Superior temporal gyrus (tissue), 1 donor: ENCODE results near the gene WNT6.

Source experiments
- DNase-seq: peaks from one replicate; pipeline ENCODE4 v3.0.0-alpha.2; 2016; ENCODE audit errors: extremely low spot score

The WNT6 gene

DNA sequence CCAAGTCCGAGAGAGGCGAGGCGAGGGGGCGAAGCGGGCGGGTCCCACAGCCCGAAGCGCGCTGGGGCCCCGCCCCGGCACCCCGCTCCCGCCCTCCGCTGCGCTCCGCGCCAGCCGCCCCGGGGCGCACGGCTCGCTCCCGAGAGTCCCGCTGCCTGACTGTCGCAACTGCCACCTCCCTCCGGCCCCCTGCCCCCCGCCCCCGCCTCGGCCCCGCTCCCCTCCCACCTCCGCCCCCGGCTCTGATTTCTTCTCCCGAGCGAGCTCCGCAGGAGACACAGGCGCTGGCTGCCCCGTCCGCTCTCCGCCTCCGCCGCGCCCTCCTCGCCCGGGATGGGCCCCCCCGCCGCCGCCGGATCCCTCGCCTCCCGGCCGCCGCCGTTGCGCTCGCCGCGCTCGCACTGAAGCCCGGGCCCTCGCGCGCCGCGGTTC, at the start of gene WNT6:
Gene WNT6 (plus strand): TSS at position 250 of the 432 bp plus-strand sequence. CDS start 233 bp downstream, outside the sequence.
- no peak for DNase-seq

DNA sequence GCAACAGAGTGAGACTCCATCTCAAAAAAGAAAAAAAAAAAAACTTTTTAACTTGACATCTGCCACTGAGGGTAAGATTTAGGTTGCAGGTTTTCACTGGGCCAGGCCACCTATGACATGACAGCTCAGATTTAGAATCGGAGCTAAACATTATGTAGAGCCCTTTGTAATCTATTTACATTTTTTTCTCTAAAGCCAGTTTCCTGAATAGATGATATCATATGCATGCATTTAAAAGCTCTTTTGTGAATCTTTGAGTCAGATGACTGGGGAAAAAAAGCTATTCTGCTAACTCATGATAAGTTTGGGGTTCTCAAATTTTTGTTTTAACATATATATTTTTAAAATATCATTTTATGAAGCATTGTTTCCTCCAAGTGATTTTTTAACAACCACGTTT, 49.3 kb upstream of the WNT6 start:
- DNase-seq: no peak

DNA sequence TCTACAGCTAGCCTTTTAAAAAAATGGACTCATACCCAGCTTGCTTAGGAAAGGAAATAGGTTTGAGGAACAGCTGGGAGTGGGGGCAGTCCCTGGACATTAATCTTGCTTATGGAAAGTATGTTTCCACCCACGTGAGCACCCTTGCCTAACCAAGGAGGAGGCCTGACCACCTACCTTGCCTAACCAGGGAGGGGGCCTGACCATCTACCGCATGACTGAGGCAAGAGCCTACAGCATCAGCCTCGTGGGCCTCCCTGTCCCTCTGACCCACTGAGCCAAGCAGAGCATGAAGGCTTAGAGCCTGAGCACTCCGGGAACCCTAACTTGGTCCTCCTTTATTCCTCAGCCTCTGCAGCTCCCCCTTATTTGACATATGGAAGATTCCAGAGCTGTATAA, 48.2 kb upstream of the WNT6 start:
- DNase-seq: no peak

DNA sequence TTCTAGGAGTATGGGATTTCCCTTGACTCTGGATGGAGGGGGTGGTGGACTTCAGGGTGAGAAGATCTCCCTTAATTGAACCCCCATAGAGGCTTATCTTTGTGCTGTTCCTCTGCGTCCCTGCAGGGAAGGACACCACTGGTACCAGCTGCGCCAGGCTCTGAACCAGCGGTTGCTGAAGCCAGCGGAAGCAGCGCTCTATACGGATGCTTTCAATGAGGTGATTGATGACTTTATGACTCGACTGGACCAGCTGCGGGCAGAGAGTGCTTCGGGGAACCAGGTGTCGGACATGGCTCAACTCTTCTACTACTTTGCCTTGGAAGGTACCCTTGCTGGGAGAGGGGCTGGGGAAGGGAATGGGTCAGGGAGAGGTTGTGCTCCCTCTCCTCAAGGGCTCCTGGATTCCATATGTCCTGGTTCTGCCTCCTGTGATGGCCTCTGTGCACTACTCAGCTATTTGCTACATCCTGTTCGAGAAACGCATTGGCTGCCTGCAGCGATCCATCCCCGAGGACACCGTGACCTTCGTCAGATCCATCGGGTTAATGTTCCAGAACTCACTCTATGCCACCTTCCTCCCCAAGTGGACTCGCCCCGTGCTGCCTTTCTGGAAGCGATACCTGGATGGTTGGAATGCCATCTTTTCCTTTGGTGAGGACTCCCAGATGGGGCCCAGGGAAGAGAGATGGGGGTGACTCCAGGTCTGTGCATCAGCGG, 47.3 kb upstream of the WNT6 start:
- no peak for DNase-seq

DNA sequence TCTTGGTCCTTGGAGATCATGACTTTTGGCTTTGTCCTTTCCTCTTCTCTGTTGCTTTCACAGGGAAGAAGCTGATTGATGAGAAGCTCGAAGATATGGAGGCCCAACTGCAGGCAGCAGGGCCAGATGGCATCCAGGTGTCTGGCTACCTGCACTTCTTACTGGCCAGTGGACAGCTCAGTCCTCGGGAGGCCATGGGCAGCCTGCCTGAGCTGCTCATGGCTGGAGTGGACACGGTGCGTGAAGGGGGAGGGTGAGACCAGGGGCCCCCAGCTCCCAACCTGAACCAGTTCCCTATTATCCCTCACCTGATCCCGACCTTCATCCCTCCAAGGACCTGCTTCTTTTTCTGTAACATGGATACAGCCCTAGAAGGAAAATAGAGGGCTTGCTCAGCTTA, 46.7 kb upstream of the WNT6 start:
- DNase-seq: no peak

DNA sequence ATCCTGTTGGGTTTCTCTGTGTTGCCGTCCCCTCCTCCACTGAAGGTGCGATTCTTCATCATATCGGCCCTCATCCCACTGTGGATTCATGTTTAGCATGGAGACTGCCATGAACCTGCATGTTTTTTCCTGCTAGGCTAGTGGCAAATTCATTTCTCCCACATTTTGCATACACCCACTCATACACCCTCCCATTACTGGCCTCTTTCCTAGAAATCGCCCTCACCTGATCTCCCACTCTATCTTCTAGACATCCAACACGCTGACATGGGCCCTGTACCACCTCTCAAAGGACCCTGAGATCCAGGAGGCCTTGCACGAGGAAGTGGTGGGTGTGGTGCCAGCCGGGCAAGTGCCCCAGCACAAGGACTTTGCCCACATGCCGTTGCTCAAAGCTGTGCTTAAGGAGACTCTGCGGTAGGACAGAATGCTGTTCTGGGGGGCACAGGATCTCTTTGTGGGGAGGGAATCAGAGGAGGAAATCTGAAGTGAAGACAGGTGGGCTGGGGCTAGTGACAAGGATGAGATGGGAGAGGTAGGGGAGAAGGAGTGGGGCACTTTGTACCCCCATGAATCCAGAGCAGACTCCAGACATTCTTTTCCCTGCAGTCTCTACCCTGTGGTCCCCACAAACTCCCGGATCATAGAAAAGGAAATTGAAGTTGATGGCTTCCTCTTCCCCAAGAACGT, 45.7 kb upstream of the WNT6 start:
- no peak for DNase-seq

DNA sequence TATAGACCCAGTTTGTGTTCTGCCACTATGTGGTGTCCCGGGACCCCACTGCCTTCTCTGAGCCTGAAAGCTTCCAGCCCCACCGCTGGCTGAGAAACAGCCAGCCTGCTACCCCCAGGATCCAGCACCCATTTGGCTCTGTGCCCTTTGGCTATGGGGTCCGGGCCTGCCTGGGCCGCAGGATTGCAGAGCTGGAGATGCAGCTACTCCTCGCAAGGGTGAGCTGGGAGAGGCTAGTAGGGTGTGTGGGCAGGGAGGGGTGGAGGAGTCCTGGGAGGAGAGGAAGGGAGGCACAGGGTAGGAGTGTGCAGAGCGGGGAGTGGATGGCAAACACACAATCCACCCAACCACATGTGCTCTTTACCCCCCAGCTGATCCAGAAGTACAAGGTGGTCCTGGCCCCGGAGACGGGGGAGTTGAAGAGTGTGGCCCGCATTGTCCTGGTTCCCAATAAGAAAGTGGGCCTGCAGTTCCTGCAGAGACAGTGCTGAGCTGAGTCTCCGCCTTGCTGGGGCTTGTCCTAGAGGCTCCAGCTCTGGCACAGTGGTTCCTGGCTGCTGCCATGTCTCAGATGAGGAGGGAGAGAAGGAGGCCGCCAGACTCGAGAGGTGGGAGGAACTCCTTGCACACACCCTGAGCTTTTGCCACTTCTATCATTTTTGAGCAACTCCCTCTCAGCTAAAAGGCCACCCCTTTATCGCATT, 44.9 kb upstream of the WNT6 start:
- no peak for DNase-seq

DNA sequence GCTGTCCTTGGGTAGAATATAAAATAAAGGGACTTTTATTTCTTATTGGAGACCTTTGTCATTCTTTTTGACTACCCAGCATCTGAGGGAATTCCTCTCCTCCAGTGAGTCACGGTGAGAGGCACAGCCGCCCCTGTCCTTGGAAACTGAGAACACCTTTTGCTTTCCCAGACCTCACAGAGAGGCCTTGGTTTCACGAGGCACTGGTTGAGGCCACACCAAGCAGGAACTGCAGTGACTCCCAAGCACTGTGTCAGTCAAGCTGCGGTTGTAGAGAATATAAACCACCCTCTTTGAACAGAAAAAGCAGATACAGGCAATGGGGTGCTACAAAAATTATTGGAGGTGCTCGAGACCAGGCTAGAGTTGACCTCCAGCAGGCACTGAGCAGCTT, 44.4 kb upstream of the WNT6 start:
- DNase-seq: no peak

DNA sequence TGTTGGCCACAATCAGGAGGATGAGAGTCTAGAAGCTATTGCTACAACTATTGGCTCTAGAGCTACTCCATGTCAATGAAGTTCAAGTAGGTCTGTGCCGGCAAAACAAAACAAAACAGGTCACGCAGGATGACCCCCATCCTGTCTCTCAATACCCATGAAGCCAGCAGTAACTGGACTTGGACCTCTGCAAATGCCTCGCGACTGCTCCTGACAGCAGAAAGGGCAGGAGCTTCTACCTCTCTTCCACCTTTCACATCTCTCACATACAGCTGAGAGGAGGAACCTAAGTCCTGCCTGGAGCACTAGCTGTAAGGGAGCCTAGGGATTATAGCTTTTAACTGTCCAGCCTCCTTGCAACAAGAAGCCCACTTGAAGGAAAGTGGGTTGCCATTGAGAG, 44.0 kb upstream of the WNT6 start:
- no peak for DNase-seq

DNA sequence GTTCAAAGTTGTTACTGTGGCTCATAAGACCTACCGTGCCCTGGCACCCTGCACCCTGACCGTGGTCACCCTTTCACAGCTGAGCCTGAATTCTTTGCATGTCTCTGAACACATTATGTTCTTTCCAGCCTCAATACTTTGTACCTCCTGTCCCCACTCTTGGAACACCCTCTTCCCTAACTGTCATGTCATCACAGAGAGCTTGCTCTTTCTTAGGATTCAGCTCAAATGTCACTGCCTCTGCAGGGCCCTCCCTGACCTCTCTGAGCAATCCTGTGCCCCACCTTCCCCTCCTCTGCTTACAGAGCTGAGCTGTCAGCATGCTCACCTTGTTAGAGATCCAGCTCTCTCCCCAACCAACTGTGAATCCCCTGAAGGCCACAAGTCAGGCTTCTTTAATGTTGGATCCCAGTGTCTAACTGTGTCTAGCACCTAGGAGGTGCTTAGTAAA, 43.0 kb upstream of the WNT6 start:
- DNase-seq: no peak

DNA sequence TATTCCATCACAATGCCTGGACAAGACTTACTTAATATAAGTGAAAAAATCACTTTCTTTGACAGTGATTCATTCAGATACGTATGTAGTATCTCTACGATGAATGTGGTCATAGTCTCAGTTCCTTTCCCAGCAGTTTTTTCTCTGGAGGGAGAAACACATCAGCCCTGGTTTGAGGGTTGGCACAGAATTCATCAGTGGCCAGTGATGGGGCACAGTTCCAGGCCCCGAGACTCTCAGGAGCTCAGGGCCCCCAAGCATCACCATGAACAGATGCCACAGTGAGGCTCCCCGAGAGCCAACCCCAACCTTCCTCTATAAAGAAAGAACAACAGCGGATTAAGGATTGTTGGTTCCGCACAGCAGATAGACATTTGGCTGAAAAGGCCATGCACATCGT, 40.5 kb upstream of the WNT6 start:
- DNase-seq: no peak

DNA sequence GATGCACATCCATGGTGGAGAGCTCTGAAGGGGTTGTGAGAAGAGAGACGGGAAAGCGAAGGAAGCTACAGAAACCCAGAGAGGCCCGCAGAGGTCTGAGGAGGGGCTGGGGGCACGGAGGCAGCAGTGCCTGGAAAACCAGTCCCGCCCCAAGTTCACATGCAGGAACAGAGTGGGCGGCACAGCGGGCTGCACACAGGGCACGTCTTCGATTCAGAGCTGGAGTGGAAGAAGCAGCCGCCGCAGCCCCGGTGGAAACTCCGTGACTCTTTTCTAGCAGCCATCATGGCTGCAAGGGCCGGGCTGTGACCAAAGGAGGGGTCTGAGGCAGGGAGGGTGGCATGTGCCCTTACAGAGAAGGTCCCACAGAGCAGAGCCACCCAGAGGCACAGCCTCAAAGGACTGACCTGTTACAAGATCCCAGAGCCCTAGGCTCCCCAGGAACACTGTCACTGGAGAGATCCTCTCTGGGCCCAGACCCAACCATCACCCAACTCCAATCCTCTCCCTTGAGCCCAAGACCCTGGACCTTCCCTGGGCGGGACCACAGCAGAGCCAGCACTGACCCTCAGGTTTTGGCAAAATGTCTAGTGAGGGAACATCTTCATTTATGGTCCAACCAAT, 38.7 kb upstream of the WNT6 start:
- DNase-seq: no peak

DNA sequence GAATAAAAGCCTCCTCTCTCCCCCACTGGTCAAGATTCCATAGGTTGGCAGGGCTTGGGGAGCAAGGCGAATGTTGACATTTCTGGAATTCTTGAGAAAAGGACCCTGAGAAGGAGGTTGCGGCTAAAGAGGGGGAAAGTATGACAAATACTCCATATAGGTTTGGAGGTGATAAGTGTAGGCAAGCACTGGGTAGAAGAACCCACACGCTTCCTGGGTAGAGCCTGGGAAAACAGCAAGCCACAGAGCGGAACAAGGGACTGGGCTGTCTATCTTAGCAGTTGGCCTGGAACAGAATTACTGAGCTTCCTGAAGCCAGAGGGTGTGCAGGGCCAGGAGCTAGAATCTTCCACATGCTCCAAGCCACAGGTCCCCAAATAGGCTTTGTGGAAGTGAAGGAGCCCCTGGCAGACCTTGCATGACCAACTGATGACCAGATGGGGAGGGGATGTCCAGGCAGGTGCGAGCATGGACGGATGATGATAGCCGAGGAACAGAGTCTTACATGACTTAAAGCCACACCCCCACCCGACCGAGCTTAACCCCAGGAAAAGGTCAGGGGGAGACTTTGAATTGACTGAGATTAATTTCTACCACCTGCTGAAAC, 37.9 kb upstream of the WNT6 start:
- no peak for DNase-seq

DNA sequence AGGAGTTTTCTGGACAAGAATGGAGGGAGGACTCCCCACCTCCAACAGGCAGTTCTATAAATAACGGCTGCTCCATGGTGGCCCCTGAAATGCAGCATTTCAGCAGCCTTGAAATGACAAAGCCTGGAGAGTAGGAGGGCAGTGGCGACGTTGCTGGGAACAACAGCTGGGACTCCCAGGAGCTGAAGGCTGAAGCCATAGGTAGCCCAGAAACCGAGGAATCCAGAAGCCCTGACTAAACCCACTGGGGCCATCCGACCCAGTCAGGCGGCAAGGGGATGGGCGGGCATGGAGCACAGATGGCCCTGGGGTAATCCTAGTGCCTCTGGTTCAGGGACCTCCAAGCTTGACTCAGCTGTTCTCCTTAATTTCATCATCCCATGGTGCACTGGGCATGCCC, 37.0 kb upstream of the WNT6 start:
- no peak for DNase-seq

DNA sequence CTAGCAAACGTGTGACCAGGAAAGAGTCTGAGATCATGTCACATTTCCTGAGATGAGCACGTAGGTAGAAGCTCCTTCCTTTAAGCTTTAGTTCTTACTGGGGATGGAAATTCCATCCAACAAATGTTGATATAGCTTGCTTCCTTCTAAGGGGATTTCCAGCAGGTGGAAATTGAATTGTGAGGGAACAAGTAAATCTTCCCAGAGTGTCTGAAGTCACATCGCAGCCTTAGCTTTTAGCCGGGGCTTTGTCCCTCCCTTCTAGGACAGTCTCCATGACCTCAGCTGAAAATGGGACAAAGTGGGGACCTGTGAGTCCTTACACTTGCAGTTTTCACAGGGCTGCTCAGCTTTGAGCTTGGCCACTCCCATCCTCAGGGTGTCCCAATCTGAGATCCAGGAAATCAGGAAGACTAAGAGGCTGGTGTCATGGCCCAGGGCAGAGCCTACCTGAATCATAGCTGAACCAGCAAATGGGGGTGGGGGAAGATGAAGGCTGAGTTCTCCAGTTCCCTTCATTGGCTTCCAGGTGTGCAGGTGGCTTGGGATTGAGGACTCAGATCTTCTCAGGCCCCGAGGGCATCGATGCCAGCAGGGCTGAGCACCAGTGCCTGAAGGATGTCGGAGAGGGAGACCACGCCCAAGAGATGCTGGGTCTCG, 36.3 kb upstream of the WNT6 start:
- no peak for DNase-seq

DNA sequence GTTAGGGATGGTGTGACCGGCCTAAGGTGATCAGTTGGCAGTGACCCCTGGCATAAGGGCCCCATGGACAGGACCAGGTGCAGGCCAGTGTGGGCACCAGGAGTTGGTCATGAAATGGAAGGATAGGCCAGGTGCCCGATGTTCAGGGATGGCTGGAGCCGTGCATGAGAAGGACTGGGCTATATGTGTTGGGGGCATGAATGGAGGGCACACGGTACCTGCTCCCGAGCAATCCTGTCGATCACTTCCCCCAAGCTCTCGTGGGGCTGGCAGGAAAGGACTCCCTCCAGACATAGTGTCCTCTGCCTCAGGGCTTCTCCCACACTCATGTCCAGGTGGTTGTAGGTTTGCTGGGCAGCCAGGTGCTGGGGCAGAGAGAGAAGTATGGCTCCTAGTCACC, 35.6 kb upstream of the WNT6 start:
- no peak for DNase-seq

DNA sequence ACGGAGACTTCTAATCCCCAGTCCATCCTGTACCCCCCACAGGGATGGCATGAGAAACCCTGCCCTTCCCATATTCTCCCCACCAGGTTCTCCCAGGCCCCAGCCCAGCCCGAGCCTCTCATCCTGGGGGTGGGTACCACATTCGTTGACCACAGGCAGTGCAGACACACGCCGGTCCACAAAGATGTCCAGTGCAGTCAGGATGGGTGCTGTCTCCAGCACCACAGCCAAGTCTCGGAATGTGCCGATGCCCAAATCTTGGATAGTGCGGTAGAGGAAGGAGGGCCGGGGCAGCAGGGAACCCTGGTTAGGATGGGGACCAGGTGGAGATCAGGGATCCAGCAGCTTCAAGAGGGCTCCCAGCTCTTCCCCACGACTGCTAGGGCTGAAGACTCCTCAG, 32.8 kb upstream of the WNT6 start:
- DNase-seq: no peak

DNA sequence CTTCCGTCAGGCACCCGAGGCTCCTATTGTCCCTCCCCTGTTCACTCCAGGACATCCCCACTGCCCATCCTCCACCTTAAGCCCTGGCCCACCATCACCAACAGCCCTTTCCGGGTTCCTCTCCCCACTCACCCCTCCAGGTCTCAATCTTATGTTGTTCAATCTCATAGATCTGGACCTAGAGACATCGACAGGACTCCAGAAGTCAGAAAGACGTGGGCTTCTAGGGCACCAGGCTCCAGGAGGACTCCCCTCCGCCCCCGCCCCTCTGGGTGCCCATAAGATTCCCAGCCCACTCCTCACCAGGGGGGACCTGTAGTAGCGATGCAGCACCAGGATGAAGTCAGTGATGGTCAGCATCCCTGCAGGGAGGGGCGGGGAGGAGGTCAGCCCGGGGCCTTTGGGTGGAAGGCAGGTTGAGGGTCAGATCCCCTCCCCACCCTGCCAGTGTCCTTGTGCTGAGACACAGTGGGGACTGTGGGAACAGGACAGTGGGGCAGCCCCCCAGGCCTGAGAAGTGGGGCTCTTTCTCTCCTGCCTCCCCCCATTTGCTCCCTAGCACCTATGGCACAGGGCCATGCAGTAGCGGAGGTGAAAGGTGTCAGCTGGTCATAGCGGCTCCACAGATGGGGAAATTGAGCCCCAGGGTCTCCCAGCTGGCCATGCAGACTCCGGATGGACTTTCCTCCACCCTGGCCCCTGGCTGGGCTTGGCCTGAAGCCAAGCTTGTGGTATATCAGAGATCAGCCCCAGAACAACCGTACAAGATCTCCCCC, 31.7 kb upstream of the WNT6 start:
- no peak for DNase-seq

DNA sequence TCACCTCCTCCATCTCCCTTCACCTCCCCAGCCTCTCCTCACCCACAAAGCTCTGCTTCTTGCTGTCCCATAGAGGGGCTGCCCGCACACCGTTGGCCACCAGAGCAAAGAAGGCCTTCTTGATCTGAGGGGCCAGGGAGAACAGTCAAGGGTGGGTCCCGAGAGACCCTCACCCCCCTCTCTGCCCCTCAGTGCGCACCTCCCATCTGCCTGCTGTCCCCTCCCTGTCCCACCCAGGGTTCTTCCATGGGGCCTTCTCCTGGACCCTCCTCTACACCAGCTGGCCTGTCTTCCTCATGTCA, 31.2 kb upstream of the WNT6 start:
- no peak for DNase-seq

DNA sequence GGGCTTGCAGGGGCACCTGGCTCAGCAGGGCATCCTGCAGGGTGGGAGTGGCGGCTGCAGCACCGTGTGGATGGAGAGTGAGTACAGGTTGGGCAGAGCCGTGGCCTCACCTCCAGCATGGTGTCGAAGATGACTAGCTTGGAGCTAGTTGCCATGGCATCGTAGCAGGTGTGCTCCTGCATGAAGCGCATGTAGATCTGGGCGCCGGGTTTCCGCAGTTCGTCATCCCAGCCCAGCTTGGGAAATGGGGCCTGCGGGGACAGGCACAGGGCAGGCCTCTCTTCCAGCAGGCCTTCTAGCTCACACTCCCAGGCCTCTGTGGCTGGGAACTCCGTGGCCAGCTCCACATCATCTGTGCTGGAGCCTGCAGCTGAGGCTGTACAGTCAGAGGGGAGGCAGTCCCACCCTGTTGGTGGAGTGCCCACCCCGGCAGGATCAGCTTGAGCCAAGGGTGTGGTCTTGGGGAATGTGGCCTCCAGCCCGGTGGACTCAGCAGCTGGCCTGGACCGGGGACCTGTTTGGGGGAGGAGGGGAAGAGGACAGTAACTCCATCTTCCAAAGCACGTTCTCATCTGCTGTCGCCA, 29.6 kb upstream of the WNT6 start:
- no peak for DNase-seq
